Stimulated activated CD8-positive, alpha-beta memory T cell treated with anti-CD3 and anti-CD28 coated beads, Interleukin-15, amount 100 ng/mL, for 4 hours (primary cell): ENCODE results near the gene ZNF208.
"Not testable (repeated sequence)": the region's sequence is repeated elsewhere in the genome, so short reads cannot be mapped to it uniquely, and the experiment has no call there.

Experiments used
- DNase-seq, 2 donors: peaks; one replicate each; pipeline ENCODE4 v3.0.0-alpha.2; 2020; ENCODE audit warnings: low read depth in 2 of 2

The ZNF208 gene

DNA sequence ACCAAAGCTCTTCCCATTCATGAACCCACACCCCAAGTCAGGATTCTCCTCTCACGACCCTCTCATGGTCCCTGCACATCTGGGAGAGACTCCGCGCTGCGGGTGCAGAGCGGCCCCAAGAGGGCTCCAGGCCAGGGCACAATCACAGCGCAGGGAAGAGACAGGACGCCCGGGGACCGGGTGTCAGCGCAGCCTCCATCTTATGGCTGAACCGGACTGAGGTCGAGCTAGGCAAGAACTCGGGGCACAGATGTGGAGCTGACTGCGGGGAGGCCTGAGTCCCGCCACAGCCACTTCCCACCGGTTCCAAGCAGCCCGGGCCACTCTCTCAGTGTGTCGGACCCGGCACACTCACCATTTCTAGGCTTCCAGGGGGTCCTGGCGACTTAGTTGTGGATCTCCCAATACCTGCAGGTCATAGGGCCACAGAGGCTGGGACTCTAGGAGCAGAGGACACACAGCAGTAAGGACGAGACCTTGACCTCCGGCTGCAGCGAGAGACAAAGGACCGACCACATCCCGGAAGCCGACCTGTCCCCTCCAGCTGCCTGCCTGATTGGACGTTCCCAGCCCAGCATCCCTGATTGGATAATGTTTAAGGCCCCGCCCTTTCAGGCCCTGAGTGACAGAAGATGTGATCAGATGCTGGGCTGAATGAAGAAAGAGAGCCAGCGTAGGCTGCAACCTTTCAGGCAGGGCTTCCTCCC is at the start of gene ZNF208:
ZNF208 (minus strand) TSS at position 507 of the 707 bp plus-strand sequence; CDS start at position 358, 149 bp downstream.
- DNase-seq: not testable (repeated sequence)

DNA sequence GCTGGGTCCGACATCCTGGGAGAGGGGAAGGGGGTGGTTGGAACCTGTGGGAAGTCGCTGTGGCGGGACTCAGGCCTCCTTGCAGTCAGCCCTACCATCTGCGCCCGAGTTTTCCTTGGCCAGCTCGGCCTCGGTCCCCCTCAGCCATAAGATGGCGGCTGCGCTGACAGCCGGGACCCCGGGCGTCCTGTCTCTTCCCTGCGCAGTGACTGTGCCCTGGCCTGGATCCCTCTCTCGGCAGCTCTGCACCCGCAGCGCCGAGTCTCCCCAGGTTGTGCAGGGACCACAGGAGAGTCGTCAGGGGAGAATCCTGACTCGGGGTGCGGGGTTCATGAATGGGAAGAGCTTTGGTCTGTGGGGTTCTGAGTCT is 41.9 kb upstream of the ZNF208 start:
- DNase-seq: no peak

DNA sequence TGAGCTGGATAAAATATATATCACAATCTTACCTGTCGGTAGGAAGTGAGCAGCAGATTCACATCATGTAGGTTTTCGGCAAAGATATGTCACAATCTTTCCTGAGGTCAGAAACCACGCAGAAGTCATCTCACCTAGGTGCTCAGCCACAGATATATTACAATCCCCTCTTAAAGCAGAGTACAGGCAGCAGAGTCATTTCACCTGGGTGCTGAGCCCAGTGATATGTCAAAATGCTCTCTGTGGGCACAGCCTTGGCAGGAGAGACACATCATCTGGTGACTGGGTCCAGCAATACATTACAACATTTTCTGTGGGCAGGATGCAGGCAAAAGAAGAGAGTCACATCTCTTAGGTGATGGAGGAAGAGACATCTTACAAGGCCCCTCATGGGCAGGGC is 30.4 kb upstream of the ZNF208 start:
- DNase-seq: not testable (repeated sequence)

- DNase-seq: no peak
Observed at GRCh38 chr19:22030680-22031079, 19.9 kb upstream of the ZNF208 start.

GRCh38 chr19:22026687-22027086 is 15.9 kb upstream of the ZNF208 start:
- DNase-seq: no peak

GRCh38 chr19:22025539-22025938 is 14.8 kb upstream of the ZNF208 start:
- not testable (repeated sequence) for DNase-seq

DNA sequence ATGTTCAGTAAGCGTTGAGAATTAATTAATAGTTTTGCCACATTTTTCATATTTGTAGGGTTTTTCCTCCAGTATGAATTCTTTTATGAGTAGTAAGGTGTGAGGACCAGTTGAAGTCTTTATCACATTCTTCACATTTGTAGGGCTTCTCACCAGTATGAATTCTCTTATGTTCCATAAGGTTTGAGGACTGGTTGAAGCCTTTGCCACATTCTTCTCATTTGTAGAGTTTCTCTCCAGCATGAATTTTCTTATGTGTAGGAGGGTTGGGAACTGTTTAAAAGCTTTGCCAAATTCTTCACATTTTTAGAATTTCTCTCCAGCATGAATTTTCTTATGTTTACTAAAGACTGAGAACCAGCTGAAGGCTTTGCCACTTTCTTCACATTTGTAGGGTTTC is 40.3 kb downstream of the ZNF208 start:
- no peak for DNase-seq

DNA sequence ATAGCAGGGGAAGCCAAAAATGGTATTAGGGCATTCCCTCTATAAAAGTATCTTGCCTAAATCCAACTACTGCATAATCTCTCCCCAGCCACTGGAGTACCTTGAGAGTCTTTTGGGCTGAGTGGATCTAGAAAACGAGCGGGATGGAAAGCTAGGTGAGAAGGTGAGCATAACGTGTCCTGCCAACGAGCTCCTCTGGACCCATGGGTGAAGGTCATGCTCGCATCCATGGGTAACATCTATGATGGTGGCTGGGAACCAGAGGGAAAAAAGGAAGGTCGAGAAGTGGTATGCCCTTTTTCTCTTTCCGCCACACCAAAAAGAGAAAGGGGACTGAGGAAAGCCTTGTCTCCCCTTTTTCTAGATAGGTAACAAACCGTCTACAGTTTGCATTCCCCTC is 63.0 kb downstream of the ZNF208 start:
- no peak for DNase-seq

DNA sequence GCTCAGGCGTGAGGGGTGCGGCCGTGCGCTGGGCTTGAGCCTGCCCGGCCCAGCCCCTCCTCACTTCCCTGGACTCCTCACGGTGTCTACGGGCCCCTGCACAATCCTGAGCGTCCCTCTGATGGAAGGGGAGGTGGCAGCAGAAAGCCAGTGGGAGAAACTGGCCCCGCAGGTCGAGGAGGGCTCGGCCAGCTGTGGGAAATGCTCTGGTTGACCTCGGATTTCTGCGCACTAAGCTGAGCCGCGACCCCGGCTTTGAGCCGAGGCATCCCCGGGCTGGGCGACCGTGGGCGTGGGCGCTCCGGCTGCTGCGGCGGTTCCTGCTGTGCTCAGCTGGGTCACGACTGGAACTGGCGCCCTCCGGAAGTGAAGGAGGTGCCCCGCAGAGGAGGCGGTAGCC is 70.1 kb downstream of the ZNF208 start:
- no peak for DNase-seq

GRCh38 chr19:21934593-21934992 is 76.2 kb downstream of the ZNF208 start:
- DNase-seq: no peak

- no peak for DNase-seq
Observed at GRCh38 chr19:21934131-21934530, 76.6 kb downstream of the ZNF208 start.

- DNase-seq: no peak
Observed at GRCh38 chr19:21922276-21922675, 88.5 kb downstream of the ZNF208 start.

DNA sequence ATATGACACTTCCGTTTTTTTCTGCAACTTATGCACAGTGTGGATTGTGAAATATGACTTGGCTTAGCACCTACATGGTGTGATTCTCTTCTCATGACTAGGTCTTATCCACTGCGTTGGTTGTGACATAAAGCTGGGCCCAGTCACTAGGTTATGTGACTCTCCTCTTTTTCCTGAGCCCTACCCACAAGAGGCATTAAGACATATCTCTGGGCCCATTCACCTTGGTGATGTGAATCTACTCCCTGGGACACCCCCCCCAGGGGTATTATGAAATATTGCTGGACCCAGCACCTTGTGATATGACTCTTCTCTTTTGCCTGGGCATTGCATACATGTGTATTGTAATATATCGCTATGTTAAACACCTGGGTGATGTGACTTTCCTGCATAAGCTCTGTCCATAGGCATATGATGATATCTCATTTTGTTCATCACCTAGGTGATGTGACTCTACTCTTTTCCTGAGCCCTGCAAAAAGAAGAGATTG is 89.0 kb downstream of the ZNF208 start:
- DNase-seq: no peak

DNA sequence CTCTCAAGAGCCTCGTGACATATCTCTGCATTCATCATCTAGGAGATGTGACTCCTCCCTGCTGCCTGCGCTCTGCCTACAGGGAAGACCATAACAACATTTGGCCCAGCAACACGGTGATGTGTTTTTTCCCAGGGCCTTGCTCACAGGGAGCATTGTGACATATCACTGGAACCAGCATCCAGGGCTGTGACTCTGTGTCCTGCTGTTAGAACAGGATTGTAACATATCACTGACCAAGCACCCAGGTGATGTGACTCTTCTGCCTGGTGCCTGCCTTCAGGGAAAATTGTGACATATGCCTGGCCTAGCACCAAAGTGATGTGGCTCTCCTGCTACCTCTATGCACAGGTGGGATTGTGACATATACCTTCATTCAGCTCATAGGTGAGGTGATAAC is 95.3 kb downstream of the ZNF208 start:
- no peak for DNase-seq

DNA sequence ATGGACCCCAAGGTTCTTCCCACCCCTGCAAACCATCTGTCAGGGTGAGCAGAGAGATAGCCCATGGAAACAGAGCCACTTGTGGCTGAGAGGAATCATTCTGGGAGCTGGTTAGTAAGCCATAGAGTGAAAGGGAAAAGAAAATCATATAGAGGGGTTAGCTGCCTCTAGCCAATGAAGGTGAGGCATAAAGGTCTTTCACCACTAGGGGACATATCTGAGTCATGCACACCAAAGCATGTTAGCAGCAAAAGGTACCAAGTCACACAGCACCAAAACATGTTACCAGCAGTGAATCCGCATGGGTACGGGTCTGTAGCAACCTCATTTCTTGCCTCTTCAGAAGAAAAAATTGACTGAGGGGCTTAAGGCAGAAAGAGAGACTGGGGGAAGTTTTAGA is 98.1 kb downstream of the ZNF208 start:
- no peak for DNase-seq

DNA sequence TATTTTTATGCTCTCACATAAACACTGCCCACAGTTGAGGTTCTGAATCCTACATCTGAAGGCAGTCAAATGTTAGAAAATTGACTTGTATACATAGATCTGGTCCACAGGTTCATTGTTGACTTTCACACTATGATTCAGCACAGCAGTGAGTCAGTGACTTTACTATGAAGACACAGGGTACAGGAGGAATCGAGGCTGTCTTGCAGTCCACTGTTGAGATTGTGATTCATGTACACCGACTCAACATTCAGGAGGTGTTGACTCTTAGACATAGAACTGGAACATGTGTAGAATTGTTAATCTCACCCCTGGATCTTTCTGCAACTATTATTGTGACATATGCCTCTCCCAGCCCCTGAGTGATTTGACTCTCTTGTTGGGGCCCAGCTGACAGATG is 100.4 kb downstream of the ZNF208 start:
- DNase-seq: no peak

GRCh38 chr19:21908066-21908465 is 102.7 kb downstream of the ZNF208 start:
- no peak for DNase-seq

GRCh38 chr19:21907516-21907915 is 103.2 kb downstream of the ZNF208 start:
- no peak for DNase-seq

GRCh38 chr19:21902571-21902970 is 108.2 kb downstream of the ZNF208 start:
- DNase-seq: no peak

DNA sequence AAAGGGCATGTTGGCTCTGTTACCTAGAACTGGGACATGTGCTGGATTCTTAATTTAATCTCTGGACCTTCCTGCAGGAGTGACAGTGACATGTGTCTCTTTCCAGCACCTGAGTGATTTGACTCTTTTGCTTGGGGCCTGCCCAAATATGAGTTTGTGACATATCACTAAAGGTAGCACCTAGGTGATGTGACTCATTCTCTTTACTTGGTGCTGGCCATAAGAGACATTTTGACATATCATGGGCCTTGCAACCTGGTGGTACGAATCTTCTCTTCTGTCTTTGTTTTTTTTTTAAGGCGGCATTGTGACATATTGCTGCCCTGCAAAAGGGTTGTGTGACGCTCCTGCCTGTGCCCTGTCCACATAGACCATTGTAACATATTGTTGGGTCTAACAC is 108.9 kb downstream of the ZNF208 start:
- DNase-seq: no peak

DNA sequence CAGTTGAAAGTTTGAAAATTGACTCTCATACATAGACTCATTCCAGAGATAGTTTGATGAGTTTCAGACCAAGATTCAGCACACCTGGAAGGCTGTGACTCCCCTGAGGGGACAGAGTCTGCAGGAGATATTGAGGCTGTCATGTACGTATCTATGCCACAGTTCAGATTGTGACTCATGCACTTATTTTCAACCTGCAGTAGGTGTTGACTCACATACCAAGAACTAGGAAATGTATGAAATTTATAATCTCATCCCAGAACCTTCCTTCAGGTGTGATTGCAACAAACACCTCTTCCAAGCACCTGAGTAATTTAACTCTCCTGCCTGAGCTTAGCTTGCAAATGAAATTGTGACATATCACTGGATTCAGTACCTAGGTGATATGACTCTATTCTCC is 110.3 kb downstream of the ZNF208 start:
- no peak for DNase-seq

GRCh38 chr19:21891086-21891485 is 119.7 kb downstream of the ZNF208 start:
- no peak for DNase-seq

DNA sequence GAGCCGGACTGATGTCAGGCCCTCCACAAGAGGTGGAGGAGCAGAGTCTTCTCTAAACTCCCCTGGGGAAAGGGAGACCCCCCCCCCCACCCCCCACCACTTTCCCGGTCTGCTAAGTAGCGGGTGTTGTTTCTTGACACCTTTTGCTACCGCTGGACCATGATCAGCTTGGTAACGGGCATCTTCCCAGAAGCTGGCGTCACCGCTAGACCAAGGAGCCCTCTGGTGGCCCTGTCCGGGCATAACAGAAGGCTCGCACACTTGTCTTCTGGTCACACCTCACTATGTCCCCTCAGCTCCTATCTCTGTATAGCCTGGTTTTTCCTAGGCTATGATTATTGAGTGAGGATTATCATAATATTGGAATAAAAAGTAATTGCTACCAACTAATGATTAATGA is 120.7 kb downstream of the ZNF208 start:
- DNase-seq: peak in 1 of 2 donors; percentile 3

- DNase-seq: not testable (repeated sequence)
Observed at GRCh38 chr19:21885516-21885915, 125.2 kb downstream of the ZNF208 start.
